ENCODE data around the gene KLF16. TPM values are rescaled to one million over a fixed set of nuclear protein-coding genes. Genes with fewer than 3 reads are reported as not detected.

Gene KLF16
- total and polyA plus RNA-seq, 9 of the 15 experiments (the other 6 are each of a cell fraction or from before 2014, with no cell fraction given) = 0.04 to 60.4 (median 6.8) TPM

- TF ChIP-seq E2F6 (IDR thresholded peaks at IDR 0.05; ENCODE audit: borderline replicate concordance in 1 of 2, extremely low read depth in 1 of 2, insufficient read depth in 1 of 2, insufficient read length in 1 of 2, low read depth in 1 of 2, low read length in 1 of 2, poor library complexity in 1 of 2, severe bottlenecking in 1 of 2) = peak in 1 of 2 experiments; percentile 73
- TF ChIP-seq MAZ (CRISPR knock-in tag; conservative IDR thresholded peaks at IDR 0.05 in 1 of 2, IDR thresholded peaks at IDR 0.05 in 1 of 2) = peak; percentile 45 to 85
- TF ChIP-seq XRCC5 (IDR thresholded peaks at IDR 0.05; ENCODE audit: low read depth, low read length) = 0 out of 2 replicates have a peak, but pooled peaks have one; percentile 66
- 0 out of 2 replicates have a peak, but pooled peaks have one; percentile 1 for TF ChIP-seq ETV5 (CRISPR knock-in tag; IDR thresholded peaks at IDR 0.05; ENCODE audit: low read depth)
- TF ChIP-seq, protein P1, sequence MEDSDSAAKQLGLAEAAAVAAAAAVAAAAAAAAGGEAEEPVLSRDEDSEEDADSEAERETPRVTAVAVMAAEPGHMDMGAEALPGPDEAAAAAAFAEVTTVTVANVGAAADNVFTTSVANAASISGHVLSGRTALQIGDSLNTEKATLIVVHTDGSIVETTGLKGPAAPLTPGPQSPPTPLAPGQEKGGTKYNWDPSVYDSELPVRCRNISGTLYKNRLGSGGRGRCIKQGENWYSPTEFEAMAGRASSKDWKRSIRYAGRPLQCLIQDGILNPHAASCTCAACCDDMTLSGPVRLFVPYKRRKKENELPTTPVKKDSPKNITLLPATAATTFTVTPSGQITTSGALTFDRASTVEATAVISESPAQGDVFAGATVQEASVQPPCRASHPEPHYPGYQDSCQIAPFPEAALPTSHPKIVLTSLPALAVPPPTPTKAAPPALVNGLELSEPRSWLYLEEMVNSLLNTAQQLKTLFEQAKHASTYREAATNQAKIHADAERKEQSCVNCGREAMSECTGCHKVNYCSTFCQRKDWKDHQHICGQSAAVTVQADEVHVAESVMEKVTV (CRISPR knock-in tag; IDR thresholded peaks at IDR 0.05) = 0 out of 2 replicates have a peak, but pooled peaks have one; percentile 33
- TF ChIP-seq EGR1 (conservative IDR thresholded peaks at IDR 0.05) = 0 out of 2 replicates have a peak, but pooled peaks have one; percentile 14
- peak; percentile 26 for TF ChIP-seq SMAD1 (IDR thresholded peaks at IDR 0.05; ENCODE audit: low read depth, low read length, partially characterized antibody)
- TF ChIP-seq KLF1 (tag; IDR thresholded peaks at IDR 0.05) = peak; percentile 65
- TF ChIP-seq HNRNPL (IDR thresholded peaks at IDR 0.05; ENCODE audit: low read depth, low read length) = peak; percentile 39; the same call in 1 of the 2 replicates
- TF ChIP-seq SP1 (CRISPR knock-in tag; IDR thresholded peaks at IDR 0.05) = peak; percentile 34; the same call in 1 of the 2 replicates
- peak; percentile 3; the same call in 1 of the 2 replicates for TF ChIP-seq GABPA (tag; conservative IDR thresholded peaks at IDR 0.05; ENCODE audit: low read depth)
- TF ChIP-seq ERF (CRISPR knock-in tag; IDR thresholded peaks at IDR 0.05) = 0 out of 2 replicates have a peak, but pooled peaks have one; percentile 60
- no peak for TF ChIP-seq ZNF398 (CRISPR knock-in tag; IDR thresholded peaks at IDR 0.05)
- peak; percentile 78 for TF ChIP-seq KLF13 (tag; IDR thresholded peaks at IDR 0.05; ENCODE audit: borderline replicate concordance, low read depth)
- TF ChIP-seq KDM1A (IDR thresholded peaks at IDR 0.05) = peak in 1 of 2 experiments; percentile 46; a peak in 3 of 4 replicates
- TF ChIP-seq KDM2B (CRISPR knock-in tag; IDR thresholded peaks at IDR 0.05) = 0 out of 2 replicates have a peak, but pooled peaks have one; percentile 75
- TF ChIP-seq ATF1 (CRISPR knock-in tag; IDR thresholded peaks at IDR 0.05) = no peak
- peak; percentile 26; the same call in 1 of the 2 replicates for TF ChIP-seq ATF1 (tag; IDR thresholded peaks at IDR 0.05)
- no peak for TF ChIP-seq CEBPZ (IDR thresholded peaks at IDR 0.05; ENCODE audit: borderline replicate concordance, low read depth, low read length)
These were observed 1.2 kb upstream of the KLF16 start (continued) for GRCh38 chr19:1864480-1865171.
